HG02763 (cell line): ENCODE data around the gene CNOT10.
"Not testable (repeated sequence)": the region's sequence is repeated elsewhere in the genome, so short reads cannot be mapped to it uniquely, and the experiment has no call there.

Source experiments
- ATAC-seq: cut with Tn5 transposase; IDR thresholded peaks from one replicate; pipeline ENCODE4 v1.9.1; 2021; ENCODE audit warnings: mild to moderate bottlenecking, moderate library complexity; ENCODE audit not compliant: unreplicated experiment

The CNOT10 gene

GRCh38 chr3:32751377-32751776 is 66.4 kb downstream of the CNOT10 start:
- ATAC-seq: no peak

GRCh38 chr3:32755761-32756160 is 70.8 kb downstream of the CNOT10 start:
- no peak for ATAC-seq

GRCh38 chr3:32757618-32758374 is 72.8 kb downstream of the CNOT10 start:
- ATAC-seq: no peak

- ATAC-seq: no peak
These were observed 73.4 kb downstream of the CNOT10 start for GRCh38 chr3:32758375-32758753.

- ATAC-seq: no peak
These were observed 74.4 kb downstream of the CNOT10 start for GRCh38 chr3:32759342-32759741.

GRCh38 chr3:32764481-32764880 is 79.5 kb downstream of the CNOT10 start:
- ATAC-seq: no peak

- ATAC-seq: no peak
These were observed 93.4 kb downstream of the CNOT10 start for GRCh38 chr3:32778389-32778788.

- ATAC-seq: no peak
These were observed 95.2 kb downstream of the CNOT10 start for GRCh38 chr3:32780071-32780734.

GRCh38 chr3:32780735-32781210 is 95.8 kb downstream of the CNOT10 start:
- ATAC-seq: peak; percentile 25

- ATAC-seq: peak; percentile 91
These were observed 96.4 kb downstream of the CNOT10 start for GRCh38 chr3:32781211-32781968.

- ATAC-seq: not testable (repeated sequence)
These were observed 96.9 kb downstream of the CNOT10 start for GRCh38 chr3:32781969-32782270.

GRCh38 chr3:32782407-32782806 is 97.4 kb downstream of the CNOT10 start:
- ATAC-seq: no peak

GRCh38 chr3:32791833-32792232 is 106.8 kb downstream of the CNOT10 start:
- no peak for ATAC-seq

- ATAC-seq: no peak
These were observed 109.7 kb downstream of the CNOT10 start for GRCh38 chr3:32794487-32795308.

- not testable (repeated sequence) for ATAC-seq
These were observed 111.5 kb downstream of the CNOT10 start for GRCh38 chr3:32796384-32796950.

- ATAC-seq: no peak
These were observed 112.8 kb downstream of the CNOT10 start for GRCh38 chr3:32797776-32798175.

- not testable (repeated sequence) for ATAC-seq
These were observed 116.5 kb downstream of the CNOT10 start for GRCh38 chr3:32801440-32801839.

GRCh38 chr3:32813180-32813579 is 128.2 kb downstream of the CNOT10 start:
- peak; percentile 40 for ATAC-seq

- no peak for ATAC-seq
These were observed 129.4 kb downstream of the CNOT10 start for GRCh38 chr3:32814361-32814760.

GRCh38 chr3:32815841-32816438 is 131.0 kb downstream of the CNOT10 start:
- no peak for ATAC-seq
